ENCODE measurements around the gene CYTH3.

CYTH3 gene

DNA sequence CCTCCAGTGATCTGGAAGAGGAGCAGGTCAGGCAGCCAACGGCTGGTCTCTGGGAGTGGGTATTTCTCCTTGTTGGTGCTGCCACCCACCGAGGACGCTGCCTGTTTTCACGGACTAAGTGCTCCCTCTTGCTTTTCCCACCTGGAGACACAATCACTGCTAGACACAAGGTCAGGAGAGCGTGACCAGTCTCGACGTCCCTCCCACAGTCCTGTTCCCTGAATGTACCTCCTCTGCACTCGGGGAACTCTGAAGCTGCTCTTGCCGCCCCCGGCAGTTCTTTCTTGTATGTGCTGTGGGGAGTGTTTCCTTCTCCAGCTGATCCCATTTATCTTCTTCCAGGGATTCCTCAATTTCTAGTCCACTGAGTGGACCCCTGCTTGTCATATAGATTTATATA, 89.4 kb downstream of the CYTH3 start:
- no peak for DNase-seq

DNA sequence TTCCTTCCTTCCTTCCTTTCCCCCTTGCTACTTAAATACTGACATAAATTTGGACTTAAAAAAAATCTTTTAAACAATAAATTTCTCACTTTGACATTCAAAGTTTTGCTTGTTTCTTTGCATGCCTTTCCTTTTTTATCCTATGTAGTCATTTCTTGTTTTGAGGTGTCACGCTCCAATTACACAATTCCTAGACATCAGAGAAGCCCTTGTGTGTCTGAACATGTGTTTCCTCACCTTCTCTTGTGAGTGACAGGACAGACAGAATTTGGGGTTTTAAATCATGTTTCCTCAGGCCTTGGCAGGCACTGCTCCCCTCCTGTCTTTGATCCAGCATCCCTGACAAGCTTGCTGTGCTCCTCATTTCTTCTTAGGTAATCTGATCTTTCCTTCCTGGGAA, 91.3 kb downstream of the CYTH3 start:
- no peak for DNase-seq

DNA sequence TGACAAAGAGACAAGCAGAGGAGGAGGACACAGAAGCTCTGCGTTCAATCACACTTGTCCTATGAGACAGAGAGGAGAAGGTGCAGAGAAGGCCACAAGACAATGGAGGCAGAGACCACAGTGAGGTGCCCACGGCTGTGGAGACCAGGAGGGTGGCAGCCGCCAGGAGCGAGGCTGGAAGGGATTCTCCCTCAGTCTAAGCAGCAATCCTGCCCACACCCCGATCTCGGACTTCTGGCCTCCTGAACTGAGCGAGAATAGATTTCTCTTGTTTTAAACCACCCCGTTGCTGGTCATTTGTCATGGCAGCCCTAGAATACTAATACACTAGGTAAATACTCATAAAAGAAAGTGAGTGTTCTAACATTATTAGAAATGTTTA, 92.1 kb downstream of the CYTH3 start:
- no peak for DNase-seq

DNA sequence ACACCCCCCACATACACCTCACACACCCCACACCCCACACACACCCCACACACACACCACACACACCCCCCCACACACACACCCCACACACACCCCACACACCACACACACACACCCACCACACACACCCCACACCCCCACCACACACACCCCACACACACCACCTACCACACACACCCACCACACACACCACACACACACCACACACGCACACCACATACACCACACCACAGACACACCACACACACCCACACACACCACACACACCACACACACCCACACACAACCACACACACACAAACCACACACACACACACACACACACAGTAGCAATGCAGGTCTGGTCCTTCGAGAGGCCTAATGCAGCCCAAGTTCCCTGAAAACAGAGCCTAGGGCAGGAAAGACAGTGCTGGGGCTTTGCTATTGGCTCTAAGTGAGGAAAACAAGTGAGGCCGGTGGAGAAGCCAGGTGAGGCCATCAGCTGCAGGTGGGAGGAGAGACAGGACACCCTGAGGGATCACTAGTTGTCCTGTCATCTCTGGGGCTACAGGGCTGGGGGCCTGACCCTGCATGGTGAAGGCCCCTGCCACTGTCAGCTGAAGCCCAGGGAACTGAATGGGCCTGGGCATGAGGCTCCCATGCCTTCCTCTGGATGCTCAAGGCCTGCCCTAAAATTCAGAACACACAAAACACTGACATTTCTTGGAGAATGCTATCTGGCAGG, 92.6 kb downstream of the CYTH3 start:
- no peak for DNase-seq

DNA sequence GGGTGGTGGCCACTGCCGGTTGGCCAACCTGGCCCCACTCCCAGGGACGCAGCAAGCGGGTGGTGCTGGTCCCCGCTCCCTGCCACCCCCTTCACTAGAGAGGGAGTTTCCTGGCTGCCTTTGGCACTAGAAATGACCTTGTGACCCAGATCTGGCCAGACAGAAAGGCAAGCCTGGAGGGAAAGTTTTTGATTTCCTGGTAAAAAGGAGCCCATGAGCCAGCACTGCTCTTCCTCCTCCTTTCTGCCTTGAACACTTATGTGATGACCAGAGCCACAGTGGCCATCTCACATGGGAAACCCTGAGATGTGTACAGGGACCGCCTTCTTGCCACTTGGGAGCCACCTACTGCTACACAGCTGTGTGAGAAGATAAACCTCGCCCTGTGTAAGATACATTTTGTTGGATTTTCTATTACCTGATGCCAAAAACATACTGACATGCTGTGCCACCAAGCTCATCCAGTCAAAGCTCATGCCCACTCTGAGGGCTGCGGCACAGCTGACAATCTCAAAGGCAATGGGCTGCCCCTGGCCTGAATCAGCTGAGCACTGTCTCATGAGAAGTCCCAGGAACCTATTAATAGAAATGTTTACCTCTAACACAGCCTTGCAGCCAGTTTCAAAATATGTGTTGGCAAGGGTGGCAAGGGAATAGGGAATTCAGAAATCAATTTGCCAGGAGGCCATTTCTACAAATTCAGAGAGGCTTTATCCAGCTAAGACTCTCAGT, 94.0 kb downstream of the CYTH3 start:
- no peak for DNase-seq

DNA sequence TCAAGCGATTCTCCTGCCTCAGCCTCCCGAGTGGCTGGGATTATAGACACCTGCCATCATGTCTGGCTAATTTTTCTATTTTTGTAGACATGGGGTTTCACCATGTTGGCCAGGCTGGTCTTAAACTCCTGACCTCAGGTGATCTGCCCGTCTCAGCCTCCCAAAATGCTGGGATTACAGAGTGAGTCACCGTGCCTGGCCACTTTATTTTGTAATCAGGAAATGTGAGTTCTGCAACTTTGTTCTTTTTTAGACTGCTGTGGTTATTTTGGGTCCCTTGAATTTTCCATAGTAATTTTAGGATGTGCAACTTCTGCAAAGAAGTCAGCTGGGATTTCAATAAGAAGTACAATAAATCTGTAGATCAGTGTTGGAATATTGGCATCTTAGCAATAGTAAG, 96.8 kb downstream of the CYTH3 start:
- DNase-seq: no peak

DNA sequence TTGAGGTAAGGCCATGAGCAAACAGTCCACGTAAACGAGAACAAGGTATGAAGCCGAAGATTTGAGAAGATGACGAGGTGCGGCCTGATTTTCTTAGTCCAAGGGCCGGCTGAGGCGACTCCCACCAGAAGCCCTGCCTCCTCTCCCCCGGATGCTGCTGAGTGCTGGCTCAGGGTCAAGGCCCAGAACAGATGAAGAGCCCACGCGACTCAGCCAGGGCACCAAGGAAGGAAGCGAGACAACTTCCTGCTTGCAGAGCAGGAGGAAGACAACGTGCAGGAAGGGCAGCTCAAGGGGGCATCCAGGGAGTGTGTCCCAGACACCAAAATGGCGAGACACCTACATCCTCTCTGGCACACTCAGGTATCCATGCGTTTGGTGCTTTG, 99.5 kb downstream of the CYTH3 start:
- DNase-seq: no peak

DNA sequence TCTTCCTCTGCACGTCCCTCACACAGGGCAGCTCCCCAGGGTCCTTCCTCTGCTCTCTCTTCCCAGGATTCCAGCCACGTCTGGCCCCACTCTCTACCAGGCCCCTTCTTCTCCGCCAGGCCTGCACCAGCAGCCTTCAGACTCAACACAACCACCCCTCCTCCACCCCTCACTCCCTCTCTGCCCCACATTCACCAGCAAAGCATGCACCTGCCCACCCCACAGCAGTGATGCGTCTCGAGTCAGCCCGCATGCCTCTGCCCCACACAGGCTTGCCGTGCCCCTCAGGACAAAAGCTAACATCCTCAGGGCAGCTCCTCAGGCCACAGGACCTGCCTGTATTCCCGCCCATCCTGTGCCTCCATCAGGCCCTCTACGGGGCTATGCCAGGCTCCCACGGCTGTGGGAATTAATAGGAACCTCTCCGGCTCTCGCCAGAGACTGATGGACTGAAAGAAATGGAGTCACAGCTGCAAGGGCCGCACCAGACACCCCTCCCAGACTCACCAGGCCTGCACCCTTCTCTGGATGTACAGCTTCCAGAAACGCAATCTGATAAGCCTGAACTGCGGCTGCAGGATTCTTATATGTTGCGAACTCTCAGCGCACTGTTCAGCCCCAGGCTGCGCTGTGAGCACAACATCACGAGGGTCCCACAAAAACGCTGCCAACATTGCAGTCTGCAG, 100.1 kb downstream of the CYTH3 start:
- DNase-seq: no peak

DNA sequence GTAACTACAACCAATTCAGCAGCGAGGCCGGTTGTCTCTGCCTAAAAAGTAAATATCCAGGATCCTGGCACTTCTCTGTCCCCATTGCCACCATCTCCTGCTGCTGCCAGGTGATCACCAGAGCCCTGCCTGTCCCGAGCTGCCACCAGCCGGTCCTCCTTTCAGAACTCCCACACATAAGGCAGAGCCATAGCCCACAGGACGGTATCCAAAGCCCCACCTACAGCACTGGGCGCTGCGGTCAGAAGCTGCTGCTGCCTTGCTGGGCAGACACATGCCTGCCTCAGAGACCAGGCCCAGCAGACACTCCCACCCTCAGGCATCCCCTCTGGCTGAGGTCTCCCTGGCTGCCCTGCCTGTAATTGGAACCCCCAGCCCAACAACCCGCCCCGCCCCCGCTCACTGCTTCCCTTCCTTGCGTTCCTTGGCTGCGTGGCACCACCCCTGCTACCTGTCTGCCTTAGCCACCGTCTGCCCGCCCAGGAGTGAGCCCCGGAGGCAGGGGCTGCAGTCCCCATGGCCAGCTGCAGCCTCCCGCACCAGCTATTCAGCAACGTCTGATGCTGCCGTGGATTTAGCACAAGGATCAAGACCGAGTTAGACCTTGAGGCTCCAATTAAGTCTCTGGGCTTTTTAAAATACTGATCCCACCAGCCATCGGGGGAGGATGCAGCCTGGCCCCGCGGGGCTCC, 100.7 kb downstream of the CYTH3 start:
- no peak for DNase-seq

DNA sequence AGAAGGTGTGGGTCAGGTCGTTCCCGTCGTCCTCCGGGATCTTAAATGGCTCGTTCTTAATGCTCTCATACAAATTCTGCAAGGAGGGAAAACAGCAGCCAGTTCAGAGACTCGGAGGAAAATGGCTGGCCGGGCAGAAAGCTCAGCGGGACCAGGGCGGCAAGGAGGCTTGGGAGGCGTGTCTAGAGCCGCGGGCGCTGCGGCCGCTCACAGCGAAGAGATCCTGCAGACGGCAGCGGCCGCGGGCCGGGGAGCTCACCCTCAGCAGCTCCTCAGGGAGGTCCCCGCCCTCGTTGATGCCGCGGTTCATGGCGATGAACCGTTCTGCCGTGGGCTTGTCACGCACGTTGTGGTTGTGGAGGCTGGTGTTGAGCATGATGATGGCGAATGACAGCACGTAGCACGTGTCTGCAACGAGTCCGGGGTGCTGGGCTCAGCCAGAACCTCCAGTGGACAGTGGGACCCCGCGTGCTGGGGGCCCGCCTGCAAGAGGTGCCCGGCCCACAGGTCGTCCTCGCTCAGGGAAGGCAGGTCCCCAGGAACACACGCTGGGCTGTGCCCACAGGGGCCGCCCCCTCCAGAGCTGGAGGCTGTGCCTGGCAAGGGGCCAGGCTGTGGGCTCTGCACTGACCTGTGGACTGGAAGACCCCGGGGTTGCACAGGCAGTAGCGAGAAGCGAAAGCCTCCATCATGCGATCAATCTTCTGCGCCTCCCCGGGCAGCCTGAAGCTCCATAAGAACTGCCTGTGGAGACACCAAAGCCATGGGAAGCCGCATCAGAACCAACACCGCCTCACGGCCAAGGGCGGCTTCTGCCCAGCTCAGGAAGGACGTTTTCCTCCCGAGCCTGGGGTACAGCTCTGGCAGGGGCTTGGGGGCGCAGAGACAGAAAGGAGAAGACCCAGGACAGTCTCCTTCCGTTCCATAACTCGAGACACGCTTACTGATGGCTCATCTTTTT, 101.6 kb downstream of the CYTH3 start:
- DNase-seq: no peak

DNA sequence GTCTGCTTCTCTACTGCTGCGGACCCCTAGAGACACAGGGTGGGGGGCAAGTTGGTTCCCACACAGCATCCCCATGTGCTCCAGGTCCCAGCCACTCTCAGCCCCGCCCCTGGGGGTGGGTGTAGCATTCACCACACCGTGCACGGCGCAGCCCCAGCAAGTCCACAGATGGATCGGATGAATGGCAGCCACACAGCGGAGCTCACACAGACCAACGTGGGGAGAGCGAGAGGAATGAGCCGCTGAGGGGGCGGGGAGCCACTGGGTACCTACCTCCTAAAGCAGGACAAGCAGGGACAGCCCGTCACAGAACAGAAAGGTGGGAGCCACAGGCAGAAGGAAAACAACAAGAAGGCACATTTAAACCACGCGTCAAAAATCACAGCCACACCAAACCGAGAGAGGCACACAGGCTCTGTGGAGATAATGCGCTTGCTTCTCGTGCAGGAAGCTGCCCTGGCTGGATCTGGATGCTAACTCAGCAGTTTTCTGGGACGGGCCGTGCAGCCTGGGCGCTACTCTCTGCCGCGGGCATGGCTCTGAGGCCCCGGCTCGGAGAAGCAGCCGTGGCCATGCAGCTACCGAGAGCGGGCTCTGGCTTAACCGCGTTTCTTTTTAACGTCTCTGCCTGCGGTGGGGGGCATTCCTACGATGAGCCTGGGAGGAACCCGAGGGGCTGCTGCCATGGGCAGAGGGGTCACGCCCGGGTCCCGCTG, 102.5 kb downstream of the CYTH3 start:
- no peak for DNase-seq

DNA sequence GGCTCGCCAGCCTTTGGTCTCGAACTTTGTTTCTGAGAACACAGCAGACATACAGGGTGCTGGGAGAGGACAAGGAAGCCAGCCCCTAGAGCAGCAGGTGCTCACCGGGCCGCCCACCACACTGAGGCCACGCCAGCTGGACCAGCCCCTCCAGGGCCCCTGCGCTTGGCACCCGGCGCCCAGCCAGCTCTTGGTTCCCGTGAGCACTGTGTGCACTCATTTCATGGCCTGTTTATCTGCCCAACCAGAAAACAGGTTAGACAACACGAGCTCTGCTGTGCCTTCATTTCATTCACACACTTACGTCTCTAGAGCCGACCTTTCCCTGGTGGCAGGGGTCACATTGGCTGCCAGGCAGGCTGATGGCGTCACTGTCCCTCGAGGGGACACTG, 104.0 kb downstream of the CYTH3 start:
- DNase-seq: no peak

DNA sequence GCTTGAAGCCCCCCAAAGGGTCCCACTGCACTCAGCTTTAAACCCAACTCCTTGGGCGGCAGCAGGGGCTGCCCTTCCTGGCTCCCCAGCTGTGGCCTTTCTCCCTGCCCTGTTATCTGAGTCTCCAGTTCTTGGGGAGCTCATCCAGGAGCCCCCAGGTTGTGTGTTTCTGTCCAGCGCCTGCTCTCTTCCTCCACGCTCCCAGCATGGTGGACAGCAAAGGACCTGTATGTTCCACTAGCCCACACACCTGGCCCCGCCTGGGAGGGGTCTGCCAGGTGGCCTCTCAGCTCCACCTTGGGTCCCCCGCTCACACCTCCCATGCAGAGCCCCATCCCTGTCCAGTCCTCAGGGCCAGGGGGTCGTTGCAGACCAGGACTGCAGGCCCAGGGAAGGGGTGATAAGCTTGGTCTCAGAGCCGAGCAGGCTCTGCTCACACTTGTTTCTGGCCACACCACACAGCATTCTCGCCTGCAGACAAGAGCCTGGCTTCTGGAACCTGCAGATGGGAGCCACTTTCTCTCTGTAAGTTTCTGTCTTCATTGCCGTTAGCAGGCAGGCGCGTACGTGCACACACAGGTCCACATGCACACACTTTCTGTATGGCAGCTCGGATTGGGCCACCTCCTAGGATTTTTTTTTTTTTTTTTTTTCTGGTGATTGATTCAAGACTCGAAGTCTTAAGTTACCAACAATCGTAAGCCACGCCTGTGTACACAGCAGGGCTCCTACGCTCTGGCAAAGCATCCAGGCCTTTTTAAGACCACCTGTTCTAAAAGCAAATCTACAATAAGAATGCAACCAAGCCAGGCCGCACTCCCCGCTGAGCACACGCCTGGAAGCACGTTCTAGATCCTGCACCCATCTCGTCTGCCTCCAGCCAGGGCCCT, 104.6 kb downstream of the CYTH3 start:
- no peak for DNase-seq

DNA sequence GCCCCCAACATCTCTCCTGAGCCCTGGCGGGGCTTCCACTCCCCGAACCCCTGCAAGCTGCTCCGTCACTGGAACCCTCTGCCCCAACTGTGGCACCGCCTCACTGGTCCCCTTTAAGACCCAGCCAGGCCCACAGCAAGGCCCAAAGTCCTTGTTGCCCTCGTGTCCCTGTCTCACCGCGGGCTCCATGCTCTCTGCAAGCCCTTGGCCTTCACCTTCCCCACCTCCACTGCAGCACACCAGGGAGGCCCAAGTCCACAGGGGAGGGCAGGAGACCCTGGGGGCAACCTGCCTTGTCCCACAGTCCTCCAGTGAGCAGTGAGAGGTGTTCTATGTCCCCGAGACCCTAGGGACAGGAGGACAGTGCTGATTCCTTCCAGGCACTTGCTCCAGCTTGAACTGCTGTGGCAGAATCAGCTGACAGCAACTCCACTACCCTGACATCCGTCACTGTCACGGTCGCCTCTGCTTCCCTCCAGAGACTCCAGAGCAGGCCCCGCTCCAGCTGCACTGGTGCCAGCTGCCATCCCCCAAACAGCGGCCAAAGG, 105.3 kb downstream of the CYTH3 start:
- DNase-seq: no peak

DNA sequence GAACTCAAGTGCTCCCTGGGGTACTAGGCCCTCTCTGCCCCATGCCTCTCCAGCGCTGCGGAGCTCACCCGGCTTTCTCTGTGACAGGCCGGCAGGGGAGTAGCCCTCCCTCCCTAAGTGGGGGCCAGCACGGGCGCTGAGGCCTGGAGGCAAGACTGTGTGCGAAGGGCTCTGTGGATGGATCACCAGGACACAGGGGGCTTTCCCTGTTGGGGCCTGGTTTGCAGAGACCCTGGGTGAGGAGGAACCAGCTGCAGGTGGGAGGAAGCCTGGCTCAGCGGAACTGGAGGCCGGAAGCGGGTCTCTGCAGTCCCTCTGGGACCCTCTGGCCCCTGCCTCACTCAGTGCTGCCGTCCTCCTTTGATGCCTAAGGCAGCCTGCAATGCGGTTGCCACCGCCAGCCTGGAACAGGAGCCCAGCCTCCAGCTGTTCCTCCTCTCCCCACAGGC, 106.0 kb downstream of the CYTH3 start:
- DNase-seq: no peak

DNA sequence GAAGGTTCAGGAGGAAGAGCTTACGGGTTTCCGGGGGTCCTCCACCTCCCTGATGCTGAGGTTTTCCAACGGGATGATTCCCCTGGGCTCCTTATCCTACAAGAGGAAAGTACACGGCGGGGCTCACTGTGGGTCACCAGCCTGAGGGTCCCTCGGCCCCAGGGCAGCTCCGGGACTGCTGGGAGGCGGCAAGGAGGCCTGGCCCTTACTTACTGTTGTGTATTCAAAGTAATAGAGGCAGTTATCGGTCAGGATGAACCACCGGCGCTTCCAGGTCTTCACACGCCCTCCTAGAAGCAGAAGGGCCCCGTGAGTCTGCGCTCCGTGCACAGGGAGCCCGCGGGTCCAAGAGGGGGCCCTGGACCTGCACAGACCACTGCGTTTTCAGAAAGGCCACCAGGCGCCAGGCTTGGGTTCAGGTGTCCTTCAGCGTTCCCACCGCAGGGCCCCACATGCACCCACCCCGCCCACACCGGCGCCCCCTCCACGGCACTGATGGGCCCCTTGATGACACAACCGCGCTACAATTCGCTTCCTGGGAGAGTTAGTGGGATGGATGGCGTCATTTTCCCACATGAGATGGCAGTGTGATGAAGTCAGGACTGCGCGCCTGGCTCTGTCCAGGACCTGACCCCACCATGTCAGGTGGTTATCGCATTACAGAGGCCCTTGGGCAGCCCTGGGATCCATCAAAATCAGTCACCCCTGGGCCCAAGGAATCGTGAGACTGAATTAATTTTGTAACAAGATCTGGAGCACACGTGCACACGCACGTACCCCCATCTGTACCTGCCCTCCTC, 106.7 kb downstream of the CYTH3 start:
- no peak for DNase-seq

DNA sequence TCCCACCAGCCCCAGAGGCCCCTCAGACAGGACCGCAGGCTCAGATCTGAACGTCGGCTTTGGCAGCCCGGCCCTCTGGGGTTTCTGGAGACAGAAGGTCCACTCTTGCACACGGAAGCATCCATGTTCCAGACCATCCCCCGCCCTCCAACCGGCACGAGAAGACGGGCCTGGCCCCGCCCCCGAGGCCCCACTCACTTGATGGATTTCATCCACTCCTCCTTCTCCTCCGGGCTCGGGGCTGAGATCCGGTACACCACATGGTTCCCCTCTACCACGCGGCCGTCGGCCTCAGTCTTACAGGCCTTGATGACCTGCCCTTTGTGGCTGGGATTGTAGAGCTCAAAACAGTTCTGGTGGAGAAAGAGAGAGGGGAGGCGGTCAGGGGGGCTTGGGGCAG, 107.3 kb downstream of the CYTH3 start:
- DNase-seq: no peak

DNA sequence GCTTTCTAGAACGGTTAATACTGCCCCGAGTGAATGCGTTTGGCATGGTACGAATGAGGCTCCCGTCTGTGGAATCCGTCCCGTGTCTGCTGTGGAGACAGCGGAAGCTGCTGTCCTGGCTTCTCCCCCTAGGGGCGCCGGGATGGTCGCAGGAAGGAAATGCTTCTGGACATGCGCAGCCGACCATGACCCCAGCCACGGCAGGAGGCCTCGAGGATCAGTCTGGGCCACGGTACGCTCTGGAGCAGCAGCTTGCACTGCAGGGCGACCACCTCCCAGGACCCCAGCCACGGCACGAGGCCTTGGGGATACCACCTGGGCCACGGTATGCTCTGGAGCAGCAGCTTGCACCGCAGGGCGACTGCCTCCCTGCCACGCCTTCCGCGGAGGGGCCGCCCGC, 107.9 kb downstream of the CYTH3 start:
- DNase-seq: no peak

DNA sequence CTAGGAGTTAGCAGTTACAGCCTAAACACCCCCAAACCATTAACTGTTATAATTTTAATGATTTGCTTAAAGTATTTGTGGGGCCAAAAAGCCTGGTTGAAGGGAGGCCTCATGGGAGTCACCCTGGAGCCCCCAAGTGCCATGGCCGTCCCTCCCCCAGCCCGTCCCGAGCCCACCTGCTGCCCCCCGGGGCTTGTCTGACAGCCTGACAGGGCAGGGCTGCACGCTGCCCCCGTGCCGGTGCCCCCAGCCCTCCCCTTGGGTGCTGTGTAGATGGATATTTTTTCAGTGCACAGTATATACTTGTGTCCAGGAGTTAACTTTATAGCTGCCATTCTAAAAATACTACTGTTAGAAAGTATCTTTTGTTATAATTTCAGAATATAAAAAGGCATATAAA, 108.4 kb downstream of the CYTH3 start:
- DNase-seq: no peak
